ENCODE results near the gene CYP8B1.

The CYP8B1 gene

GRCh38 chr3:42874749-42875148 is 930 bp downstream of the CYP8B1 start:
- Histone ChIP-seq H3K18ac (ENCODE audit: low read length) (no peak overlapping the region), H3K4ac (ENCODE audit: low read depth, low read length) (no peak overlapping the region), H3K9ac (ENCODE audit: low read length) (no peak overlapping the region), H2BK120ac (ENCODE audit: low read depth, low read length) (no peak overlapping the region), H4K5ac (ENCODE audit: low read length) (no peak overlapping the region), H3K27me3 (ENCODE audit: insufficient read depth, low read length, poor library complexity) (no peaks in the 10 kb centered on the region), H3K79me1 (ENCODE audit: low read length) (no peaks in the 10 kb centered on the region), H3K4me3 (ENCODE audit: low read length) (no peak overlapping the region), H4K8ac (ENCODE audit: low read depth, low read length) (no peak overlapping the region), H3K23ac (ENCODE audit: low read length) (no peak overlapping the region), H3K27ac (ENCODE audit: low read depth, low read length) (no peak overlapping the region), H3K4me1 (ENCODE audit: control insufficient read depth, low read depth, low read length) (no peaks in the 10 kb centered on the region), H3K4me2 (ENCODE audit: low read length) (no peak overlapping the region), H3K79me2 (ENCODE audit: control insufficient read depth, insufficient read depth, low read length) (no peaks in the 10 kb centered on the region), H2AK5ac (ENCODE audit: low read length) (no peak overlapping the region), H3K56ac (ENCODE audit: low read length) (no peak overlapping the region), H2BK15ac (replicated peaks; ENCODE audit: low read depth) (no peak overlapping the region), H2BK5ac (ENCODE audit: low read length) (no peak overlapping the region), H3K36me3 (ENCODE audit: control insufficient read depth, insufficient read depth, low read length) (no peaks in the 10 kb centered on the region)
- DNase-seq: no peak
- no CpG with 5 or more reads among the region's 10 CpGs for WGBS (ENCODE audit: extremely low coverage, insufficient coverage, low lambda C conversion rate)

GRCh38 chr3:42873221-42873982 is 2.3 kb downstream of the CYP8B1 start:
- Histone ChIP-seq H3K9ac (ENCODE audit: low read length) (no peak overlapping the region), H3K4me1 (ENCODE audit: control insufficient read depth, low read depth, low read length) (no peaks in the 10 kb centered on the region), H2AK5ac (ENCODE audit: low read length) (no peak overlapping the region), H3K27me3 (ENCODE audit: insufficient read depth, low read length, poor library complexity) (no peaks in the 10 kb centered on the region), H3K79me1 (ENCODE audit: low read length) (no peaks in the 10 kb centered on the region), H3K56ac (ENCODE audit: low read length) (no peak overlapping the region), H3K23ac (ENCODE audit: low read length) (no peak overlapping the region), H4K8ac (ENCODE audit: low read depth, low read length) (no peak overlapping the region), H3K27ac (ENCODE audit: low read depth, low read length) (no peak overlapping the region), H4K5ac (ENCODE audit: low read length) (no peak overlapping the region), H3K79me2 (ENCODE audit: control insufficient read depth, insufficient read depth, low read length) (no peaks in the 10 kb centered on the region), H2BK5ac (ENCODE audit: low read length) (no peak overlapping the region), H3K36me3 (ENCODE audit: control insufficient read depth, insufficient read depth, low read length) (no peaks in the 10 kb centered on the region), H3K4ac (ENCODE audit: low read depth, low read length) (no peak overlapping the region), H2BK15ac (replicated peaks; ENCODE audit: low read depth) (no peak overlapping the region), H3K4me3 (ENCODE audit: low read length) (no peak overlapping the region), H2BK120ac (ENCODE audit: low read depth, low read length) (no peak overlapping the region), H3K4me2 (ENCODE audit: low read length) (no peak overlapping the region), H3K18ac (ENCODE audit: low read length) (no peak overlapping the region)
- no peak for DNase-seq
- 100% methylated on average over 2 of the region's 9 CpGs for WGBS (ENCODE audit: extremely low coverage, insufficient coverage, low lambda C conversion rate)

GRCh38 chr3:42872718-42873117 is 3.0 kb downstream of the CYP8B1 start:
- H2BK120ac ChIP-seq (ENCODE audit: low read depth, low read length): no peak overlapping the region
- H3K27ac ChIP-seq (ENCODE audit: low read depth, low read length): no peak overlapping the region
- H3K4ac ChIP-seq (ENCODE audit: low read depth, low read length): no peak overlapping the region
- H3K18ac ChIP-seq (ENCODE audit: low read length): no peak overlapping the region
- no peaks in the 10 kb centered on the region for H3K79me1 ChIP-seq (ENCODE audit: low read length)
- no peak overlapping the region for H3K23ac ChIP-seq (ENCODE audit: low read length)
- no peak overlapping the region for H2AK5ac ChIP-seq (ENCODE audit: low read length)
- H3K9ac ChIP-seq (ENCODE audit: low read length): no peak overlapping the region
- no CpG with 5 or more reads among the region's 1 CpG for WGBS (ENCODE audit: extremely low coverage, insufficient coverage, low lambda C conversion rate)
- no peak overlapping the region for H4K5ac ChIP-seq (ENCODE audit: low read length)
- H3K36me3 ChIP-seq (ENCODE audit: control insufficient read depth, insufficient read depth, low read length): no peaks in the 10 kb centered on the region
- no peak overlapping the region for H3K56ac ChIP-seq (ENCODE audit: low read length)
- H2BK5ac ChIP-seq (ENCODE audit: low read length): no peak overlapping the region
- no peak for DNase-seq
- no peak overlapping the region for H3K4me2 ChIP-seq (ENCODE audit: low read length)
- H3K79me2 ChIP-seq (ENCODE audit: control insufficient read depth, insufficient read depth, low read length): no peaks in the 10 kb centered on the region
- H4K8ac ChIP-seq (ENCODE audit: low read depth, low read length): no peak overlapping the region
- no peak overlapping the region for H2BK15ac ChIP-seq (replicated peaks; ENCODE audit: low read depth)
- no peak overlapping the region for H3K4me3 ChIP-seq (ENCODE audit: low read length)
- H3K27me3 ChIP-seq (ENCODE audit: insufficient read depth, low read length, poor library complexity): no peaks in the 10 kb centered on the region
- H3K4me1 ChIP-seq (ENCODE audit: control insufficient read depth, low read depth, low read length): no peaks in the 10 kb centered on the region

GRCh38 chr3:42871592-42872196 is 4.0 kb downstream of the CYP8B1 start:
- Histone ChIP-seq H2BK120ac (ENCODE audit: low read depth, low read length) (no peak overlapping the region), H3K27ac (ENCODE audit: low read depth, low read length) (no peak overlapping the region), H3K23ac (ENCODE audit: low read length) (no peak overlapping the region), H3K4me1 (ENCODE audit: control insufficient read depth, low read depth, low read length) (no peaks in the 10 kb centered on the region), H3K27me3 (ENCODE audit: insufficient read depth, low read length, poor library complexity) (no peaks in the 10 kb centered on the region), H3K79me1 (ENCODE audit: low read length) (no peaks in the 10 kb centered on the region), H3K4me3 (ENCODE audit: low read length) (no peak overlapping the region), H4K8ac (ENCODE audit: low read depth, low read length) (no peak overlapping the region), H2BK15ac (replicated peaks; ENCODE audit: low read depth) (no peak overlapping the region), H3K4ac (ENCODE audit: low read depth, low read length) (no peak overlapping the region), H3K36me3 (ENCODE audit: control insufficient read depth, insufficient read depth, low read length) (no peaks in the 10 kb centered on the region), H3K56ac (ENCODE audit: low read length) (no peak overlapping the region), H3K18ac (ENCODE audit: low read length) (no peak overlapping the region), H3K79me2 (ENCODE audit: control insufficient read depth, insufficient read depth, low read length) (no peaks in the 10 kb centered on the region), H4K5ac (ENCODE audit: low read length) (no peak overlapping the region), H3K4me2 (ENCODE audit: low read length) (no peak overlapping the region), H2AK5ac (ENCODE audit: low read length) (no peak overlapping the region), H3K9ac (ENCODE audit: low read length) (no peak overlapping the region), H2BK5ac (ENCODE audit: low read length) (no peak overlapping the region)
- no peak for DNase-seq
- no CpG with 5 or more reads among the region's 5 CpGs for WGBS (ENCODE audit: extremely low coverage, insufficient coverage, low lambda C conversion rate)

- Histone ChIP-seq H3K9ac (ENCODE audit: low read length) (no peak overlapping the region), H3K79me2 (ENCODE audit: control insufficient read depth, insufficient read depth, low read length) (no peaks in the 10 kb centered on the region), H3K36me3 (ENCODE audit: control insufficient read depth, insufficient read depth, low read length) (no peaks in the 10 kb centered on the region), H3K27me3 (ENCODE audit: insufficient read depth, low read length, poor library complexity) (no peaks in the 10 kb centered on the region), H2BK15ac (replicated peaks; ENCODE audit: low read depth) (no peak overlapping the region), H2BK5ac (ENCODE audit: low read length) (no peak overlapping the region), H3K79me1 (ENCODE audit: low read length) (no peaks in the 10 kb centered on the region), H2AK5ac (ENCODE audit: low read length) (no peak overlapping the region), H3K4me3 (ENCODE audit: low read length) (no peak overlapping the region), H3K4me2 (ENCODE audit: low read length) (no peak overlapping the region), H2BK120ac (ENCODE audit: low read depth, low read length) (no peak overlapping the region), H3K23ac (ENCODE audit: low read length) (no peak overlapping the region), H4K8ac (ENCODE audit: low read depth, low read length) (no peak overlapping the region), H3K56ac (ENCODE audit: low read length) (no peak overlapping the region), H3K18ac (ENCODE audit: low read length) (no peak overlapping the region), H3K4me1 (ENCODE audit: control insufficient read depth, low read depth, low read length) (no peaks in the 10 kb centered on the region), H3K27ac (ENCODE audit: low read depth, low read length) (no peak overlapping the region), H3K4ac (ENCODE audit: low read depth, low read length) (no peak overlapping the region), H4K5ac (ENCODE audit: low read length) (no peak overlapping the region)
- no CpG with 5 or more reads among the region's 5 CpGs for WGBS (ENCODE audit: extremely low coverage, insufficient coverage, low lambda C conversion rate)
- no peak for DNase-seq
Observed at GRCh38 chr3:42868841-42869240, 6.8 kb downstream of the CYP8B1 start.
